K562 (cell line): ENCODE data around the gene LIMS1. TPM values are rescaled to one million over a fixed set of nuclear protein-coding genes. Genes with fewer than 3 reads are reported as not detected.

Experiments
- ATAC-seq: fragments of 200-7000 bp; cut with Tn5 transposase; 3 replicates; pipeline ENCODE4 v1.9.1; 2020; ENCODE audit warnings: moderate library complexity
- BruUV-seq: library from RNA; stranded (reverse); fragments of 400-500 nt; replicated peaks from 2 replicates; lab custom pipeline; 2021; lab: Mats Ljungman, UMichigan
- CTCF ChIA-PET: fragments of 300-600 bp; formaldehyde crosslinking; extraction: SDS; loops from one replicate; lab custom pipeline; 2021; ENCODE audit warnings: low intra/inter-chr PET ratio; lab: Yijun Ruan, JAX
- POLR2A ChIA-PET: fragments of 300-600, 350-650 bp; sonication (Branson Sonifier 250); formaldehyde crosslinking; extraction: SDS; loops from one replicate; lab custom pipeline; 2021; ENCODE audit warnings: antibody characterized with exemption, inconsistent platforms; lab: Yijun Ruan, JAX
- DNase-seq, 4 experiments: peaks; one replicate each; pipeline versions ENCODE4 v3.0.0 to v3.0.0-alpha.2; 2011 to 2018; ENCODE audit warnings: low spot score in 3 of 4, mixed read lengths in 3 of 4; ENCODE audit errors: extremely low read depth in 1 of 4
- FAIRE-seq: peaks from 2 replicates; lab custom pipeline; 2011; peaks lifted over from hg19 to GRCh38; lab: Jason Lieb, UNC
- H2AFZ ChIP-seq: 2 replicates; pipeline ENCODE4 v1.6.0; 2011; ENCODE audit warnings: low read depth, low read length, control low read depth, inconsistent platforms
- H3K27ac ChIP-seq: fragments of 200-600 bp; 3 replicates; pipeline ENCODE4 v1.8.0; 2011; ENCODE audit warnings: low read depth, mild to moderate bottlenecking, control low read depth, inconsistent platforms, low read length, moderate library complexity, mixed read lengths; ENCODE audit errors: extremely low read depth
- H3K27me3 ChIP-seq, 2 experiments: fragments of 300-600 bp in 1 of 2; 2 replicates in 1 of 2; 3 replicates in 1 of 2; pipeline versions ENCODE4 v1.6.0 to v1.8.0; 2011; ENCODE audit warnings: inconsistent platforms in 2 of 2, low read length in 2 of 2, mild to moderate bottlenecking in 1 of 2, mixed read lengths in 1 of 2, moderate library complexity in 1 of 2; ENCODE audit not compliant: control insufficient read depth in 2 of 2, insufficient read depth in 2 of 2
- H3K36me3 ChIP-seq: fragments of 300-600 bp; 3 replicates; pipeline ENCODE4 v1.8.0; 2011; ENCODE audit warnings: mild to moderate bottlenecking, low read length, inconsistent platforms; ENCODE audit not compliant: control insufficient read depth, insufficient read depth
- H3K4me1 ChIP-seq, 2 experiments: fragments of 200-600 bp in 1 of 2; replicated peaks in 1 of 2; 2 replicates in 1 of 2; 3 replicates in 1 of 2; pipeline versions ENCODE4 v1.5.1 to v1.8.0; 2011; ENCODE audit warnings: inconsistent platforms in 2 of 2, low read length in 2 of 2, mild to moderate bottlenecking in 1 of 2, mixed read lengths in 1 of 2, moderate library complexity in 1 of 2; ENCODE audit not compliant: control insufficient read depth in 2 of 2, insufficient read depth in 2 of 2
- H3K4me2 ChIP-seq: 2 replicates; pipeline ENCODE4 v1.6.1; 2011; ENCODE audit warnings: low read length, control low read depth, inconsistent platforms, mixed read lengths; ENCODE audit not compliant: insufficient read depth
- H3K4me3 ChIP-seq: fragments of 200-600 bp; sonication (generic), shearing (Covaris generic); 2 replicates; pipeline ENCODE4 v1.5.1; 2016; ENCODE audit warnings: control low read depth, inconsistent platforms
- H3K79me2 ChIP-seq: fragments of 200-600 bp; 3 replicates; pipeline ENCODE4 v1.8.0; 2011; ENCODE audit warnings: low read length, inconsistent platforms; ENCODE audit not compliant: control insufficient read depth, insufficient read depth
- H3K9ac ChIP-seq, 2 experiments: 2 replicates each; pipeline versions ENCODE4 v1.6.0 to v1.6.1; 2011; ENCODE audit warnings: low read depth in 2 of 2, low read length in 2 of 2, control low read depth in 1 of 2, inconsistent platforms in 1 of 2, mild to moderate bottlenecking in 1 of 2, mixed read lengths in 1 of 2; ENCODE audit not compliant: insufficient read depth in 1 of 2
- H3K9me1 ChIP-seq: one replicate; pipeline ENCODE4 v1.6.0; 2011; ENCODE audit warnings: inconsistent platforms, mild to moderate bottlenecking, low read length, moderate library complexity; ENCODE audit not compliant: control insufficient read depth, insufficient read depth
- H3K9me3 ChIP-seq: replicated peaks from 2 replicates; pipeline ENCODE4 v1.5.1; 2011; ENCODE audit warnings: low read depth, low read length, inconsistent platforms; ENCODE audit not compliant: control insufficient read depth, insufficient read depth
- H4K20me1 ChIP-seq: replicated peaks from 2 replicates; pipeline ENCODE4 v1.6.1; 2011; ENCODE audit warnings: low read length, inconsistent platforms, mixed read lengths; ENCODE audit not compliant: control insufficient read depth, insufficient read depth
- ARID1B ChIP-seq: fragments of 450-650 bp; IDR thresholded peaks from 2 replicates; pipeline ENCODE4 v1.6.1; 2016; ENCODE audit warnings: antibody characterized with exemption, mild to moderate bottlenecking, inconsistent platforms
- CAMTA2 ChIP-seq: fragments of 250-450 bp; sonication (Bioruptor Pico); conservative IDR thresholded peaks from 2 replicates; pipeline ENCODE4 v1.5.1; 2022
- CBFA2T2 ChIP-seq: fragments of 450-650 bp; conservative IDR thresholded peaks from 2 replicates; pipeline ENCODE4 v1.6.1; 2017; ENCODE audit warnings: mild to moderate bottlenecking
- CEBPZ ChIP-seq: fragments of 150-350 bp; IDR thresholded peaks from 2 replicates; pipeline ENCODE4 v1.6.1; 2014; ENCODE audit warnings: low read depth, mild to moderate bottlenecking, low read length, borderline replicate concordance
- DACH1 ChIP-seq: fragments of 450-650 bp; IDR thresholded peaks from 2 replicates; pipeline ENCODE4 v1.6.1; 2018; ENCODE audit not compliant: partially characterized antibody
- KDM2B ChIP-seq: fragments of 250-450 bp; sonication (Bioruptor Pico); IDR thresholded peaks from 2 replicates; pipeline ENCODE4 v1.8.0; 2021; ENCODE audit warnings: mild to moderate bottlenecking, moderate library complexity
- MEF2A ChIP-seq: IDR thresholded peaks from 2 replicates; pipeline ENCODE4 v1.6.1; 2011; ENCODE audit warnings: low read depth, mild to moderate bottlenecking, low read length, moderate library complexity; ENCODE audit not compliant: control insufficient read depth
- MITF ChIP-seq: IDR thresholded peaks from 2 replicates; pipeline ENCODE4 v1.6.1; 2014; ENCODE audit warnings: antibody characterized with exemption
- NCOR1 ChIP-seq: fragments of 450-650 bp; IDR thresholded peaks from 2 replicates; pipeline ENCODE4 v1.6.1; 2016; ENCODE audit warnings: mild to moderate bottlenecking, moderate library complexity
- POLR2H ChIP-seq: IDR thresholded peaks from 2 replicates; pipeline ENCODE4 v1.6.1; 2016; ENCODE audit warnings: missing genetic modification characterization, low read depth, mild to moderate bottlenecking, control low read depth, missing compliant biosample characterization, moderate library complexity
- TAL1 ChIP-seq: fragments of 450-650 bp; IDR thresholded peaks from 2 replicates; pipeline ENCODE4 v1.6.1; 2016; ENCODE audit warnings: mild to moderate bottlenecking
- TEAD1 ChIP-seq, 2 experiments: fragments of 450-650 bp in 1 of 2; sonication (generic) in 1 of 2; formaldehyde crosslinking; IDR thresholded peaks; 2 replicates each; pipeline versions ENCODE4 v1.4.0 to v1.8.0; 2020 to 2022; ENCODE audit warnings: mild to moderate bottlenecking in 2 of 2, missing genetic modification reagents in 1 of 2
- TEAD4 ChIP-seq, 2 experiments: sonication (generic) in 1 of 2; formaldehyde crosslinking in 1 of 2; IDR thresholded peaks; 2 replicates each; pipeline versions ENCODE4 v1.6.1 to v1.8.0; 2012 to 2022; ENCODE audit warnings: borderline replicate concordance in 1 of 2, inconsistent platforms in 1 of 2, low read length in 1 of 2, mild to moderate bottlenecking in 1 of 2, missing genetic modification reagents in 1 of 2
- TSC22D4 ChIP-seq: fragments of 450-650 bp; IDR thresholded peaks from 2 replicates; pipeline ENCODE4 v1.6.1; 2016; ENCODE audit warnings: missing genetic modification characterization, missing biosample characterization, control low read depth
- VEZF1 ChIP-seq: fragments of 200-800 bp; sonication (Bioruptor generic); IDR thresholded peaks from 2 replicates; pipeline ENCODE4 v1.6.1; 2017; ENCODE audit warnings: missing genetic modification characterization, missing compliant biosample characterization
- ZC3H11A ChIP-seq: IDR thresholded peaks from 2 replicates; pipeline ENCODE4 v1.6.1; 2012; ENCODE audit warnings: low read depth, low read length, improper control_type of control experiment
- ZNF764 ChIP-seq: fragments of 250-450 bp; sonication (Bioruptor Pico); IDR thresholded peaks from 2 replicates; pipeline ENCODE4 v1.4.0; 2020; ENCODE audit warnings: low read depth, mild to moderate bottlenecking, moderate library complexity
- whole genome bisulfite sequencing: fragments of 100-300 bp; shearing (Covaris generic); methylation state at CpG from one replicate; pipeline ENCODE4 v1.1.6; 2016; ENCODE audit warnings: low coverage, mixed read lengths; ENCODE audit not compliant: insufficient coverage; ENCODE audit errors: missing lambda C conversion rate; 5-methylcytosine and 5-hydroxymethylcytosine counted together
- in situ Hi-C: fragments of 300-500 bp; cut with MboI; formaldehyde crosslinking; loops from 4 replicates; pipeline ENCODE4 v1.15.0; 2018; ENCODE audit warnings: inconsistent platforms, mixed read lengths
- intact Hi-C: fragments of 100-400 bp; cut with micrococcal nuclease; formaldehyde crosslinking; loops from 2 replicates; pipeline ENCODE4 v1.14.2; 2022
- polyA plus RNA-seq, 8 experiments: library from polyadenylated mRNA; depleted of rRNA in 4 of 8; stranded (reverse) in 5 of 8; unstranded in 3 of 8; fragments of >200 nt; fragmentation: Nextera tagmentation in 2 of 8; fragmentation: Illumina TruSeq in 1 of 8; extraction: Ambion mirVana in 2 of 8; extraction: Trizol in 1 of 8; gene quantifications; 2 replicates each; pipeline versions ENCODE4 v1.2.1 to v1.2.3, GENCODE V29; 2011 to 2014; ENCODE audit warnings: inconsistent platforms in 1 of 8, missing spikeins in 1 of 8
- total RNA-seq, 7 experiments: library from RNA; depleted of rRNA in 6 of 7; stranded (reverse); fragments of >200 nt in 6 of 7; fragmentation: Illumina TruSeq in 2 of 7; extraction: Trizol in 2 of 7; gene quantifications; 2 replicates each; pipeline versions ENCODE4 v1.2.1 to v1.2.3, GENCODE V29; 2011 to 2021; ENCODE audit warnings: low replicate concordance in 1 of 7

The LIMS1 gene
- total and polyA plus RNA-seq, 9 of the 15 experiments (the other 6 are each of a cell fraction or from before 2014, with no cell fraction given) = 52.8 to 134 (median 81.0) TPM

- H3K4me1 ChIP-seq = no peaks in the 10 kb centered on the region; a peak in 1 of 5 replicates
- in situ Hi-C loops (no loop called here), intact Hi-C loops (no loop called here)
- no peak overlapping the region for H2AFZ ChIP-seq
- H3K36me3 ChIP-seq = no peaks in the 10 kb centered on the region
- BruUV-seq = no TSS peak
- H3K27ac ChIP-seq = no peak overlapping the region
- H3K27me3 ChIP-seq = no peaks in the 10 kb centered on the region
- no peak overlapping the region for H3K4me2 ChIP-seq
- H3K79me2 ChIP-seq = no peaks in the 10 kb centered on the region
- H3K9ac ChIP-seq = no peak overlapping the region
- H3K4me3 ChIP-seq = no peak overlapping the region
- 0% methylated on average over 3 of the region's 3 CpGs for WGBS
- H4K20me1 ChIP-seq = no peaks in the 10 kb centered on the region
- ATAC-seq = no peak
- ChIA-PET CTCF (no interaction called here), POLR2A (no interaction called here)
- no peak for DNase-seq
- H3K9me1 ChIP-seq = no peaks in the 10 kb centered on the region
- no peak for FAIRE-seq
- no peaks in the 10 kb centered on the region for H3K9me3 ChIP-seq
- TF ChIP-seq CAMTA2 (no peak), POLR2H (no peak), CEBPZ (no peak), NCOR1 (0 out of 2 replicates have a peak, but pooled peaks have one; percentile 28), DACH1 (no peak), MITF (no peak), ZC3H11A (no peak), TAL1 (peak; percentile 33; the same call in 1 of the 2 replicates), ARID1B (peak; percentile 47; the same call in 1 of the 2 replicates), KDM2B (no peak), MEF2A (peak; percentile 71), TEAD4 (IDR thresholded peaks at IDR 0.05; ENCODE audit: low read length) (peak; percentile 50), TEAD4 (CRISPR knock-in tag; IDR thresholded peaks at IDR 0.05; ENCODE audit: borderline replicate concordance) (no peak), VEZF1 (CRISPR knock-in tag) (no peak), ZNF764 (CRISPR knock-in tag) (no peak), CBFA2T2 (peak; percentile 23; the same call in 1 of the 2 replicates), TSC22D4 (tag) (no peak), TEAD1 (CRISPR knock-in tag; IDR thresholded peaks at IDR 0.05) (no peak)
Measured at GRCh38 chr2:108701208-108701607, 166.9 kb downstream of the LIMS1 start.
